DOHH2 (cell line): Measurements from ENCODE around the gene GP5.

ENCODE experiments used
- H3F3A ChIP-seq: fragments of 200-600 bp; sonication (generic), shearing (Covaris generic); 2 replicates; pipeline ENCODE4 v1.6.0; 2016; ENCODE audit warnings: antibody characterized with exemption, mild to moderate bottlenecking; ENCODE audit not compliant: control insufficient read depth, insufficient read depth
- H3K27ac ChIP-seq: fragments of 200-600 bp; sonication (generic); 2 replicates; pipeline ENCODE4 v1.5.1; 2014; ENCODE audit warnings: low read depth, mild to moderate bottlenecking, low read length, moderate library complexity
- H3K27me3 ChIP-seq: fragments of 200-600 bp; sonication (generic); 2 replicates; pipeline ENCODE4 v1.6.1; 2014; ENCODE audit warnings: mild to moderate bottlenecking, low read length, mixed read lengths; ENCODE audit not compliant: control insufficient read depth
- H3K36me3 ChIP-seq: fragments of 200-600 bp; sonication (generic); 2 replicates; pipeline ENCODE4 v1.6.1; 2014; ENCODE audit warnings: mild to moderate bottlenecking, low read length, moderate library complexity, mixed read lengths; ENCODE audit not compliant: control insufficient read depth
- H3K4me1 ChIP-seq: fragments of 200-600 bp; sonication (generic); 2 replicates; pipeline ENCODE4 v1.6.1; 2014; ENCODE audit warnings: mild to moderate bottlenecking, low read length, mixed read lengths; ENCODE audit not compliant: control insufficient read depth
- H3K4me2 ChIP-seq: fragments of 200-600 bp; sonication (generic); 2 replicates; pipeline ENCODE4 v1.6.0; 2014; ENCODE audit warnings: mild to moderate bottlenecking, low read length, moderate library complexity
- H3K4me3 ChIP-seq: fragments of 200-600 bp; sonication (generic); 2 replicates; pipeline ENCODE4 v1.5.1; 2014; ENCODE audit warnings: mild to moderate bottlenecking, low read length, mixed read lengths
- H3K79me2 ChIP-seq: fragments of 200-600 bp; sonication (generic); 2 replicates; pipeline ENCODE4 v1.6.1; 2014; ENCODE audit warnings: mild to moderate bottlenecking, low read length, mixed read lengths; ENCODE audit not compliant: control insufficient read depth
- H3K9me2 ChIP-seq: fragments of 200-600 bp; sonication (generic); replicated peaks from 2 replicates; pipeline ENCODE4 v1.6.1; 2014; ENCODE audit warnings: mild to moderate bottlenecking, low read length, mixed read lengths; ENCODE audit not compliant: control insufficient read depth
- H3K9me3 ChIP-seq: fragments of 200-600 bp; sonication (generic); 2 replicates; pipeline ENCODE4 v1.6.1; 2014; ENCODE audit warnings: antibody characterized with exemption, low read length, mixed read lengths; ENCODE audit not compliant: control insufficient read depth, insufficient read depth
- H4K20me1 ChIP-seq: fragments of 200-600 bp; sonication (generic); 2 replicates; pipeline ENCODE4 v1.6.0; 2014; ENCODE audit warnings: low read depth, mild to moderate bottlenecking, antibody characterized with exemption, low read length, moderate library complexity; ENCODE audit not compliant: control insufficient read depth, insufficient read depth
- CTCF ChIP-seq: fragments of 200-600 bp; sonication (generic); IDR thresholded peaks from one replicate; pipeline ENCODE4 v1.5.1; 2014; ENCODE audit warnings: antibody characterized with exemption, mild to moderate bottlenecking, low read depth, low read length; ENCODE audit not compliant: poor library complexity, severe bottlenecking
- EZH2phosphoT487 ChIP-seq: fragments of 200-600 bp; sonication (generic); IDR thresholded peaks from 2 replicates; pipeline ENCODE4 v1.6.1; 2017; ENCODE audit warnings: borderline replicate concordance, mild to moderate bottlenecking, antibody characterized with exemption, low read length, moderate library complexity, mixed read lengths

Gene GP5

GRCh38 chr3:194399166-194399565 is at the start of gene GP5:
GP5 (minus strand) TSS chr3:194399266; CDS start chr3:194398282, 984 bp downstream.
- Histone ChIP-seq H3K79me2 (no peaks in the 10 kb centered on the region), H3K4me2 (peak within 1 kb of the TSS; percentile 34; the same call in 1 of the 2 replicates), H3K36me3 (peaks cover 5% of the 10 kb centered on the region), H3K9me3 (no peaks in the 10 kb centered on the region), H3K4me1 (no peaks in the 10 kb centered on the region; the same call in 1 of the 2 replicates), H4K20me1 (peaks cover 1% of the 10 kb centered on the region; the same call in 1 of the 2 replicates), H3K27ac (no peak within 1 kb of the TSS), H3F3A (peaks cover 6% of the 10 kb centered on the region), H3K4me3 (no peak within 1 kb of the TSS), H3K9me2 (no peaks in the 10 kb centered on the region), H3K27me3 (peaks cover 49% of the 10 kb centered on the region)
- TF ChIP-seq EZH2phosphoT487 (no peak), CTCF (no peak)

DNA sequence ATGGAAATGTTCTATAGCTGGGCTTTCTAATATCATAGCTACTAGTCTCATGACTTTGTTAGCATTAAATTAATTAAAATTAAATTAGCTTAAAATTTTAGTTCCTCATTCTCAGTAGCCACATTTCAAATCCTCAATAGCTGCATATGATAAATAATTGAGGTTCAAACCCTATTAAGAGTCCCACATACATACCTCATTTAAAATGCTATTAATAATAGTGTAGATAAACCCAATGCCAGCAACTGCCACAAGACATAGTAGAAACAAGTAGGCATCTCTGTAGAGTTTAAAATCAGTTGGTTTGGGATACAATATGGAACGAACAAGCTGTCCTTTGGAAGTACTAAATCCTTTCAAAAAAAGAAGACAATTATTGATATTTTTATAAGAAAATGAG is 48.6 kb upstream of the GP5 start:
- Histone ChIP-seq H3K9me3 (no peaks in the 10 kb centered on the region), H3K36me3 (peaks cover 72% of the 10 kb centered on the region), H4K20me1 (no peaks in the 10 kb centered on the region), H3K4me2 (no peak overlapping the region), H3K27me3 (no peaks in the 10 kb centered on the region), H3K27ac (no peak overlapping the region), H3F3A (no peaks in the 10 kb centered on the region), H3K4me1 (peaks cover 11% of the 10 kb centered on the region), H3K79me2 (no peaks in the 10 kb centered on the region), H3K4me3 (no peak overlapping the region), H3K9me2 (no peaks in the 10 kb centered on the region)
- TF ChIP-seq EZH2phosphoT487, result no peak
- TF ChIP-seq CTCF, result no peak

DNA sequence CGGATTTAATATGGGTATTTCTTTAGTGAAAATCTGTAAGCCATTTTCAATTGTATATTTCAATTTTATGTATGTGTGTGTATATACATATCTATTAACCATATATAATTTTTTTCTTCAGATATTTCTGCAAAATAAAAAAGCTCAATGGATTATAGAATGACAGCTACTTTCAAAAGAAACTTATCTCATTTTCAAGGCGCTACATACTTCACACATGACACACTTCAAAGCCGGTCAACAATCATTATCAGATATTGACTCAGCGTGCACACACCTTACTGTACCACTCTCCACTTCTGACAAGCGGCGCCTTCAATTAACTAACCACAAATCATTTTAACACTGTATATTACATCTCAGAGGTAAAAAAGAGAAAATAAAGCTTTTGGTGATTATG is 48.1 kb upstream of the GP5 start:
- no peaks in the 10 kb centered on the region for H3F3A ChIP-seq

More for the DNA sequence above, 48.1 kb upstream of the GP5 start:
- Histone ChIP-seq H3K27me3 (no peaks in the 10 kb centered on the region), H3K27ac (no peak overlapping the region), H3K4me1 (peaks cover 11% of the 10 kb centered on the region), H3K4me2 (no peak overlapping the region), H3K79me2 (no peaks in the 10 kb centered on the region), H3K9me3 (no peaks in the 10 kb centered on the region), H4K20me1 (no peaks in the 10 kb centered on the region), H3K4me3 (no peak overlapping the region), H3K36me3 (peaks cover 75% of the 10 kb centered on the region), H3K9me2 (no peaks in the 10 kb centered on the region)
- TF ChIP-seq EZH2phosphoT487, result no peak
- no peak for TF ChIP-seq CTCF
